Stimulated activated effector memory CD8-positive, alpha-beta T cell treated with anti-CD3 and anti-CD28 coated beads, Interleukin-12 subunit alpha, Interleukin-12 subunit beta, amount 100 ng/mL, for 72 hours (primary cell): ENCODE results near the gene TMED4.
A peak's percentile ranks its signal among the peaks of the same experiment; 100 is the strongest.
"Not testable (repeated sequence)": the region's sequence is repeated elsewhere in the genome, so short reads cannot be mapped to it uniquely, and the experiment has no call there.

Source experiments
- ATAC-seq: fragments of 150-1000 bp; cut with Tn5 transposase; 2 replicates; pipeline ENCODE4 v1.10.0; 2021
- DNase-seq, 2 donors: peaks; one replicate each; pipeline ENCODE4 v3.0.0; 2021 to 2022; ENCODE audit warnings: low spot score in 2 of 2
- H3K27ac Mint-ChIP-seq: one replicate; pipeline ENCODE4 v1.8.0; 2022; ENCODE audit warnings: mild to moderate bottlenecking, mixed read lengths
- H3K36me3 Mint-ChIP-seq: one replicate; pipeline ENCODE4 v1.8.0; 2022; ENCODE audit warnings: mild to moderate bottlenecking, mixed read lengths
- H3K4me1 Mint-ChIP-seq: one replicate; pipeline ENCODE4 v1.8.0; 2022; ENCODE audit warnings: mixed read lengths
- H3K4me3 Mint-ChIP-seq: one replicate; pipeline ENCODE4 v1.8.0; 2022; ENCODE audit warnings: mild to moderate bottlenecking, mixed read lengths
- H3K9me3 Mint-ChIP-seq: one replicate; pipeline ENCODE4 v1.8.0; 2022; ENCODE audit warnings: mixed read lengths

TMED4 gene

GRCh38 chr7:44616545-44616944 is 34.5 kb upstream of the TMED4 start:
- Mint-ChIP-seq H3K27ac (peak overlapping the region; percentile 80), H3K4me3 (peak overlapping the region; percentile 42), H3K4me1 (peaks cover 83% of the 10 kb centered on the region), H3K9me3 (peaks cover 2% of the 10 kb centered on the region), H3K36me3 (peaks cover 20% of the 10 kb centered on the region)
- no peak for DNase-seq
- ATAC-seq = no peak

GRCh38 chr7:44615793-44616192 is 33.8 kb upstream of the TMED4 start:
- H3K4me3 Mint-ChIP-seq = no peak overlapping the region
- peaks cover 20% of the 10 kb centered on the region for H3K36me3 Mint-ChIP-seq
- DNase-seq (no peak), ATAC-seq (no peak)
- H3K9me3 Mint-ChIP-seq = no peaks in the 10 kb centered on the region
- H3K27ac Mint-ChIP-seq = no peak overlapping the region
- H3K4me1 Mint-ChIP-seq = peaks cover 75% of the 10 kb centered on the region

- Mint-ChIP-seq H3K36me3 (peaks cover 20% of the 10 kb centered on the region), H3K9me3 (no peaks in the 10 kb centered on the region), H3K27ac (peak overlapping the region; percentile 74), H3K4me1 (peaks cover 74% of the 10 kb centered on the region), H3K4me3 (peak overlapping the region; percentile 28)
- ATAC-seq = no peak
- DNase-seq = no peak
These were observed 33.1 kb upstream of the TMED4 start for GRCh38 chr7:44615149-44615611.

GRCh38 chr7:44609829-44610228 is 27.8 kb upstream of the TMED4 start:
- Mint-ChIP-seq H3K36me3 (peaks cover 48% of the 10 kb centered on the region), H3K4me3 (no peak overlapping the region), H3K4me1 (peaks cover 69% of the 10 kb centered on the region), H3K9me3 (no peaks in the 10 kb centered on the region), H3K27ac (no peak overlapping the region)
- DNase-seq (no peak), ATAC-seq (no peak)

GRCh38 chr7:44608916-44609648 is 27.1 kb upstream of the TMED4 start:
- peaks cover 62% of the 10 kb centered on the region for H3K4me1 Mint-ChIP-seq
- no peak for ATAC-seq
- H3K36me3 Mint-ChIP-seq = peaks cover 42% of the 10 kb centered on the region
- peak overlapping the region; percentile 19 for H3K4me3 Mint-ChIP-seq
- DNase-seq = no peak
- H3K9me3 Mint-ChIP-seq = no peaks in the 10 kb centered on the region
- H3K27ac Mint-ChIP-seq = no peak overlapping the region

- ATAC-seq (no peak), DNase-seq (no peak)
- Mint-ChIP-seq H3K4me3 (peak overlapping the region; percentile 94), H3K36me3 (peaks cover 37% of the 10 kb centered on the region), H3K27ac (peak overlapping the region; percentile 99), H3K4me1 (peaks cover 51% of the 10 kb centered on the region), H3K9me3 (no peaks in the 10 kb centered on the region)
These were observed 25.4 kb upstream of the TMED4 start for GRCh38 chr7:44607141-44608068.

- DNase-seq (peak; percentile 100), ATAC-seq (peak; percentile 98)
- no peaks in the 10 kb centered on the region for H3K9me3 Mint-ChIP-seq
- H3K4me1 Mint-ChIP-seq = peaks cover 42% of the 10 kb centered on the region
- H3K4me3 Mint-ChIP-seq = peak within 1 kb of the TSS; percentile 94
- H3K36me3 Mint-ChIP-seq = peaks cover 34% of the 10 kb centered on the region
- H3K27ac Mint-ChIP-seq = peak within 1 kb of the TSS; percentile 99
These were observed 24.5 kb upstream of the TMED4 start, which contains the start of gene OGDH for GRCh38 chr7:44606341-44607140. TSS of gene OGDH (plus strand) at chr7:44606627. CDS start at chr7:44624344, 17,717 bp downstream.

- Mint-ChIP-seq H3K9me3 (no peaks in the 10 kb centered on the region), H3K36me3 (peaks cover 34% of the 10 kb centered on the region), H3K27ac (no peak overlapping the region), H3K4me3 (peak overlapping the region; percentile 94), H3K4me1 (peaks cover 37% of the 10 kb centered on the region)
- ATAC-seq (no peak), DNase-seq (no peak)
These were observed 22.9 kb upstream of the TMED4 start for GRCh38 chr7:44604941-44605340.

- Mint-ChIP-seq H3K9me3 (no peaks in the 10 kb centered on the region), H3K27ac (no peak overlapping the region), H3K36me3 (peaks cover 23% of the 10 kb centered on the region), H3K4me1 (peaks cover 24% of the 10 kb centered on the region), H3K4me3 (no peak overlapping the region)
- no peak for DNase-seq
- ATAC-seq = no peak
These were observed 21.2 kb upstream of the TMED4 start for GRCh38 chr7:44603193-44603592.

GRCh38 chr7:44602576-44602910 is 20.5 kb upstream of the TMED4 start:
- no peak for ATAC-seq
- Mint-ChIP-seq H3K4me3 (no peak overlapping the region), H3K27ac (no peak overlapping the region), H3K4me1 (peaks cover 17% of the 10 kb centered on the region), H3K36me3 (peaks cover 16% of the 10 kb centered on the region), H3K9me3 (no peaks in the 10 kb centered on the region)
- DNase-seq = no peak

GRCh38 chr7:44599222-44599621 is 17.2 kb upstream of the TMED4 start:
- Mint-ChIP-seq H3K4me3 (no peak overlapping the region), H3K4me1 (no peaks in the 10 kb centered on the region), H3K27ac (no peak overlapping the region), H3K9me3 (no peaks in the 10 kb centered on the region), H3K36me3 (no peaks in the 10 kb centered on the region)
- no peak for DNase-seq
- no peak for ATAC-seq

- H3K4me3 Mint-ChIP-seq, H3K9me3 Mint-ChIP-seq, H3K36me3 Mint-ChIP-seq, H3K27ac Mint-ChIP-seq, ATAC-seq, DNase-seq, H3K4me1 Mint-ChIP-seq: not testable (repeated sequence)
These were observed 15.2 kb upstream of the TMED4 start for GRCh38 chr7:44597181-44597580.

GRCh38 chr7:44595934-44596635 is 14.1 kb upstream of the TMED4 start:
- Mint-ChIP-seq H3K36me3 (no peaks in the 10 kb centered on the region), H3K27ac (no peak overlapping the region), H3K4me3 (no peak overlapping the region), H3K9me3 (no peaks in the 10 kb centered on the region), H3K4me1 (no peaks in the 10 kb centered on the region)
- DNase-seq = no peak
- ATAC-seq = no peak

- DNase-seq = no peak
- H3K36me3 Mint-ChIP-seq = no peaks in the 10 kb centered on the region
- no peak overlapping the region for H3K27ac Mint-ChIP-seq
- ATAC-seq = no peak
- H3K4me1 Mint-ChIP-seq = peaks cover 9% of the 10 kb centered on the region
- no peak overlapping the region for H3K4me3 Mint-ChIP-seq
- H3K9me3 Mint-ChIP-seq = no peaks in the 10 kb centered on the region
These were observed 8.9 kb upstream of the TMED4 start for GRCh38 chr7:44590910-44591309.
